SH-SY5Y (cell line): Measurements from ENCODE around the gene ERGIC1.

Experiments used
- GATA2 ChIP-seq: IDR thresholded peaks from 2 replicates; pipeline ENCODE4 v1.6.1; 2011; ENCODE audit warnings: mild to moderate bottlenecking, low read depth, low read length
- GATA3 ChIP-seq: IDR thresholded peaks from 2 replicates; pipeline ENCODE4 v1.6.1; 2011; ENCODE audit warnings: low read depth, mild to moderate bottlenecking, low read length, moderate library complexity

DNA sequence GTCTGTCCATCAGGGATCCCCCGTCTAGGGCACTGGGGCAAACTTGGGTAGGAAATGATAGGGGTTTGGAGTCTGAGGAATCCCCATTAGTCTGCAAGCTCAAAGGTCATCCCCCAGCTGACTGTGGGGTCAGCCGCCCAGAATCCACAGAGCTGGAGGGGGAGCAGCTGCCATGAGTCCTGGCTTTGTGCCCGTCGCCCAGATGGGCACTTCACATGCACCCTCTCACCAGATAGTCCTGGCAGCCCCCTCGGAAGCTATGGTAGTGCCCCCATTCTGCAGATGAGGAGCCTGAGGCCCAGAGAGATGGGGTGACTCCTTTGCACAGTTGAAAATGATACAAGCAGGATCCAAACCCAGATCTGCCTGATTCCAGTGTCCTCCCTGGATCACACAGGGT is 89.5 kb downstream of the ERGIC1 start:
- TF ChIP-seq GATA2, result no peak
- TF ChIP-seq GATA3, result no peak
